Fibroblast of lung (primary cell): ENCODE measurements around the gene LIN28A. TPM values are rescaled to one million over a fixed set of nuclear protein-coding genes. Genes with fewer than 3 reads are reported as not detected.

Source experiments
- DNase-seq, 2 donors: peaks; one replicate each; pipeline versions ENCODE4 v3.0.0 to v3.0.0-alpha.2; 2010; ENCODE audit warnings: low read depth in 2 of 2
- H2AFZ ChIP-seq: 2 replicates; pipeline ENCODE4 v1.5.1; 2012; ENCODE audit warnings: low read length, control low read depth, inconsistent platforms
- H3K27ac ChIP-seq: 2 replicates; pipeline ENCODE4 v1.5.1; 2011; ENCODE audit warnings: low read length, control low read depth; ENCODE audit not compliant: insufficient read depth
- H3K27me3 ChIP-seq: 2 replicates; pipeline ENCODE4 v1.5.1; 2011; ENCODE audit warnings: mild to moderate bottlenecking, low read length; ENCODE audit not compliant: control insufficient read depth, insufficient read depth
- H3K36me3 ChIP-seq: 2 replicates; pipeline ENCODE4 v1.5.1; 2011; ENCODE audit warnings: low read length; ENCODE audit not compliant: control insufficient read depth, insufficient read depth
- H3K4me1 ChIP-seq: 2 replicates; pipeline ENCODE4 v1.5.1; 2011; ENCODE audit warnings: low read length; ENCODE audit not compliant: control insufficient read depth, insufficient read depth; ENCODE audit errors: extremely low read depth
- H3K4me2 ChIP-seq: 2 replicates; pipeline ENCODE4 v1.5.1; 2011; ENCODE audit warnings: low read length, control low read depth; ENCODE audit not compliant: insufficient read depth; ENCODE audit errors: extremely low read depth
- H3K4me3 ChIP-seq, 4 experiments: fragments of 200-600 bp in 1 of 4; sonication (generic) in 1 of 4; replicated peaks in 1 of 4; 2 replicates each; pipeline ENCODE4 v1.5.1; 2011 to 2016; ENCODE audit warnings: low read length in 4 of 4, low read depth in 3 of 4, mild to moderate bottlenecking in 3 of 4, control low read depth in 2 of 4, inconsistent platforms in 1 of 4, mixed read lengths in 1 of 4; ENCODE audit not compliant: insufficient read depth in 1 of 4; ENCODE audit errors: control extremely low read depth in 1 of 4
- H3K79me2 ChIP-seq: 2 replicates; pipeline ENCODE4 v1.5.1; 2012; ENCODE audit warnings: mild to moderate bottlenecking, low read length, inconsistent platforms; ENCODE audit not compliant: control insufficient read depth, insufficient read depth
- H3K9ac ChIP-seq: 2 replicates; pipeline ENCODE4 v1.5.1; 2011; ENCODE audit warnings: mild to moderate bottlenecking, low read length, control low read depth; ENCODE audit not compliant: insufficient read depth
- H3K9me3 ChIP-seq: 2 replicates; pipeline ENCODE4 v1.5.1; 2012; ENCODE audit warnings: low read depth, low read length; ENCODE audit not compliant: control insufficient read depth, insufficient read depth
- H4K20me1 ChIP-seq: 2 replicates; pipeline ENCODE4 v1.5.1; 2011; ENCODE audit warnings: low read length; ENCODE audit not compliant: control insufficient read depth, insufficient read depth; ENCODE audit errors: extremely low read depth
- CTCF ChIP-seq, 2 donors: IDR thresholded peaks in 1 of 2; conservative IDR thresholded peaks in 1 of 2; 1 replicate in 1 of 2; 2 replicates in 1 of 2; pipeline ENCODE4 v1.5.1; 2011 to 2012; ENCODE audit warnings: low read length in 2 of 2, control low read depth in 1 of 2, inconsistent platforms in 1 of 2, low read depth in 1 of 2, mild to moderate bottlenecking in 1 of 2
- EZH2 ChIP-seq: IDR thresholded peaks from 2 replicates; pipeline ENCODE4 v1.5.1; 2012; ENCODE audit warnings: low read length, control low read depth, mild to moderate bottlenecking; ENCODE audit errors: missing control alignments
- polyA plus RNA-seq, 2 donors: library from polyadenylated mRNA; depleted of rRNA in 1 of 2; stranded (reverse) in 1 of 2; unstranded in 1 of 2; fragments of >200 nt; gene quantifications; 2 replicates each; pipeline ENCODE4 v1.2.1, GENCODE V29; 2011 to 2012; ENCODE audit warnings: missing spikeins in 1 of 2
- total RNA-seq: library from RNA; depleted of rRNA; stranded (reverse); fragments of >200 nt; gene quantifications from 2 replicates; pipeline ENCODE4 v1.2.1, GENCODE V29; 2014

LIN28A gene
- total and polyA plus RNA-seq, 2 donors (not counting 1 experiment from before 2014, with no cell fraction given): 0.09 TPM; not detected in 1

- TF ChIP-seq EZH2 (no peak), CTCF (conservative IDR thresholded peaks at IDR 0.05 in 1 of 2, IDR thresholded peaks at IDR 0.05 in 1 of 2; ENCODE audit: low read depth in 1 of 2, low read length in 2 of 2) (no peak)
- no peaks in the 10 kb centered on the region for H3K27me3 ChIP-seq
- no peaks in the 10 kb centered on the region for H3K9me3 ChIP-seq
- no peak overlapping the region for H3K27ac ChIP-seq
- no peak for DNase-seq
- no peak overlapping the region for H3K9ac ChIP-seq
- peaks cover 4% of the 10 kb centered on the region for H3K79me2 ChIP-seq
- no peak overlapping the region for H3K4me2 ChIP-seq
- no peak overlapping the region for H2AFZ ChIP-seq
- peaks cover 13% of the 10 kb centered on the region for H3K36me3 ChIP-seq
- peaks cover 4% of the 10 kb centered on the region for H3K4me1 ChIP-seq
- H3K4me3 ChIP-seq: no peak overlapping the region
- no peaks in the 10 kb centered on the region for H4K20me1 ChIP-seq
Measured at GRCh38 chr1:26438041-26438440, 27.4 kb downstream of the LIN28A start.

GRCh38 chr1:26440259-26440658, 29.6 kb downstream of the LIN28A start:
- Histone ChIP-seq H3K4me3 (no peak overlapping the region), H3K27me3 (no peaks in the 10 kb centered on the region), H3K36me3 (peaks cover 13% of the 10 kb centered on the region), H3K4me1 (no peaks in the 10 kb centered on the region), H3K27ac (no peak overlapping the region), H4K20me1 (no peaks in the 10 kb centered on the region), H3K9ac (no peak overlapping the region), H3K4me2 (no peak overlapping the region), H3K9me3 (no peaks in the 10 kb centered on the region), H2AFZ (no peak overlapping the region), H3K79me2 (no peaks in the 10 kb centered on the region)
- no peak for DNase-seq
- TF ChIP-seq CTCF (conservative IDR thresholded peaks at IDR 0.05 in 1 of 2, IDR thresholded peaks at IDR 0.05 in 1 of 2; ENCODE audit: low read depth in 1 of 2, low read length in 2 of 2) (no peak), EZH2 (no peak)

GRCh38 chr1:26449868-26450267, 39.3 kb downstream of the LIN28A start:
- Histone ChIP-seq H3K9ac (no peak overlapping the region), H2AFZ (no peak overlapping the region), H3K4me3 (no peak overlapping the region), H3K79me2 (no peaks in the 10 kb centered on the region), H4K20me1 (no peaks in the 10 kb centered on the region), H3K27me3 (no peaks in the 10 kb centered on the region), H3K4me2 (no peak overlapping the region), H3K36me3 (peaks cover 11% of the 10 kb centered on the region), H3K27ac (no peak overlapping the region), H3K4me1 (no peaks in the 10 kb centered on the region), H3K9me3 (no peaks in the 10 kb centered on the region)
- no peak for DNase-seq
- TF ChIP-seq CTCF (conservative IDR thresholded peaks at IDR 0.05 in 1 of 2, IDR thresholded peaks at IDR 0.05 in 1 of 2; ENCODE audit: low read depth in 1 of 2, low read length in 2 of 2): no peak
- TF ChIP-seq EZH2: no peak
